K562 (cell line): ENCODE results near the gene CDC5L. TPM values are rescaled to one million over a fixed set of nuclear protein-coding genes. Genes with fewer than 3 reads are reported as not detected.

Experiments used
- BDP1 ChIP-seq: IDR thresholded peaks from 3 replicates; pipeline ENCODE4 v1.6.1; 2011; ENCODE audit not compliant: insufficient read length, insufficient read depth
- CBX3 ChIP-seq, 2 experiments: IDR thresholded peaks; 1 replicate in 1 of 2; 2 replicates in 1 of 2; pipeline ENCODE4 v1.6.1; 2012; ENCODE audit warnings: inconsistent platforms in 2 of 2, low read length in 2 of 2, borderline replicate concordance in 1 of 2, control low read depth in 1 of 2
- CC2D1A ChIP-seq: fragments of 450-650 bp; IDR thresholded peaks from 2 replicates; pipeline ENCODE4 v1.6.1; 2017; ENCODE audit warnings: mild to moderate bottlenecking
- EHMT2 ChIP-seq: fragments of 450-650 bp; IDR thresholded peaks from 2 replicates; pipeline ENCODE4 v1.6.1; 2018; ENCODE audit warnings: antibody characterized with exemption
- ETV6 ChIP-seq, 3 experiments: fragments of 150-350 bp in 1 of 3; sonication (generic) in 1 of 3; formaldehyde crosslinking in 1 of 3; IDR thresholded peaks; 2 replicates each; pipeline versions ENCODE4 v1.6.1 to v1.8.0; 2014 to 2022; ENCODE audit warnings: borderline replicate concordance in 2 of 3, low read depth in 2 of 3, antibody characterized with exemption in 1 of 3, low read length in 1 of 3, mild to moderate bottlenecking in 1 of 3, missing genetic modification reagents in 1 of 3
- ILK ChIP-seq: fragments of 450-650 bp; IDR thresholded peaks from 2 replicates; pipeline ENCODE4 v1.6.1; 2016; ENCODE audit warnings: missing genetic modification characterization, low read depth, mild to moderate bottlenecking, missing compliant biosample characterization, moderate library complexity, borderline replicate concordance
- MAZ ChIP-seq, 2 experiments: fragments of 450-650 bp in 1 of 2; sonication (generic) in 1 of 2; formaldehyde crosslinking; IDR thresholded peaks in 1 of 2; conservative IDR thresholded peaks in 1 of 2; 2 replicates each; pipeline versions ENCODE4 v1.4.0 to v1.5.0; 2020; ENCODE audit warnings: mild to moderate bottlenecking in 1 of 2, missing genetic modification reagents in 1 of 2
- NEUROD1 ChIP-seq: fragments of 150-350 bp; IDR thresholded peaks from 2 replicates; pipeline ENCODE4 v1.6.1; 2014; ENCODE audit warnings: borderline replicate concordance, low read length, low read depth; ENCODE audit not compliant: partially characterized antibody
- RB1 ChIP-seq: fragments of 450-650 bp; IDR thresholded peaks from 2 replicates; pipeline ENCODE4 v1.6.1; 2017; ENCODE audit warnings: low read depth, mild to moderate bottlenecking
- SAFB ChIP-seq: fragments of 200-400 bp; formaldehyde crosslinking; IDR thresholded peaks from 2 replicates; pipeline ENCODE4 v1.6.1; 2017; ENCODE audit warnings: low read depth, low read length, borderline replicate concordance
- ZBTB1 ChIP-seq: sonication (generic); formaldehyde crosslinking; IDR thresholded peaks from 2 replicates; pipeline ENCODE4 v1.8.1; 2023; ENCODE audit warnings: missing genetic modification reagents, low read depth, mild to moderate bottlenecking, borderline replicate concordance
- ZNF224 ChIP-seq: sonication (generic); formaldehyde crosslinking; IDR thresholded peaks from 2 replicates; pipeline ENCODE4 v1.8.0; 2022; ENCODE audit warnings: mild to moderate bottlenecking, missing genetic modification reagents
- ZNF41 ChIP-seq: fragments of 250-450 bp; sonication (Bioruptor Pico); conservative IDR thresholded peaks from 2 replicates; pipeline ENCODE4 v1.4.0; 2020; ENCODE audit warnings: mild to moderate bottlenecking
- polyA plus RNA-seq, 8 experiments: library from polyadenylated mRNA; depleted of rRNA in 4 of 8; stranded (reverse) in 5 of 8; unstranded in 3 of 8; fragments of >200 nt; fragmentation: Nextera tagmentation in 2 of 8; fragmentation: Illumina TruSeq in 1 of 8; extraction: Ambion mirVana in 2 of 8; extraction: Trizol in 1 of 8; gene quantifications; 2 replicates each; pipeline versions ENCODE4 v1.2.1 to v1.2.3, GENCODE V29; 2011 to 2014; ENCODE audit warnings: inconsistent platforms in 1 of 8, missing spikeins in 1 of 8
- total RNA-seq, 7 experiments: library from RNA; depleted of rRNA in 6 of 7; stranded (reverse); fragments of >200 nt in 6 of 7; fragmentation: Illumina TruSeq in 2 of 7; extraction: Trizol in 2 of 7; gene quantifications; 2 replicates each; pipeline versions ENCODE4 v1.2.1 to v1.2.3, GENCODE V29; 2011 to 2021; ENCODE audit warnings: low replicate concordance in 1 of 7
- TF ChIP-seq, protein P1 (sequence below): sonication (generic); formaldehyde crosslinking; IDR thresholded peaks from 2 replicates; pipeline ENCODE4 v1.5.0; 2020; ENCODE audit warnings: missing genetic modification reagents
- TF ChIP-seq, protein P2 (sequence below): IDR thresholded peaks from 2 replicates; pipeline ENCODE4 v1.6.1; 2011; ENCODE audit warnings: borderline replicate concordance, low read depth, mild to moderate bottlenecking, moderate library complexity, low read length; ENCODE audit not compliant: insufficient read depth, poor library complexity, severe bottlenecking
- TF ChIP-seq, protein P3 (sequence below), 2 experiments: fragments of 150-350 bp in 1 of 2; IDR thresholded peaks; 2 replicates each; pipeline ENCODE4 v1.6.1; 2012 to 2016; ENCODE audit warnings: low read depth in 2 of 2, low read length in 2 of 2, mild to moderate bottlenecking in 1 of 2, moderate library complexity in 1 of 2
- TF ChIP-seq, protein P4 (sequence below): fragments of 450-650 bp; formaldehyde crosslinking; IDR thresholded peaks from 2 replicates; pipeline ENCODE4 v1.4.0; 2020; ENCODE audit warnings: mild to moderate bottlenecking, moderate library complexity

The CDC5L gene
- total and polyA plus RNA-seq, 9 of the 15 experiments (the other 6 are each of a cell fraction or from before 2014, with no cell fraction given), result 22.3 to 44.2 (median 30.8) TPM

DNA sequence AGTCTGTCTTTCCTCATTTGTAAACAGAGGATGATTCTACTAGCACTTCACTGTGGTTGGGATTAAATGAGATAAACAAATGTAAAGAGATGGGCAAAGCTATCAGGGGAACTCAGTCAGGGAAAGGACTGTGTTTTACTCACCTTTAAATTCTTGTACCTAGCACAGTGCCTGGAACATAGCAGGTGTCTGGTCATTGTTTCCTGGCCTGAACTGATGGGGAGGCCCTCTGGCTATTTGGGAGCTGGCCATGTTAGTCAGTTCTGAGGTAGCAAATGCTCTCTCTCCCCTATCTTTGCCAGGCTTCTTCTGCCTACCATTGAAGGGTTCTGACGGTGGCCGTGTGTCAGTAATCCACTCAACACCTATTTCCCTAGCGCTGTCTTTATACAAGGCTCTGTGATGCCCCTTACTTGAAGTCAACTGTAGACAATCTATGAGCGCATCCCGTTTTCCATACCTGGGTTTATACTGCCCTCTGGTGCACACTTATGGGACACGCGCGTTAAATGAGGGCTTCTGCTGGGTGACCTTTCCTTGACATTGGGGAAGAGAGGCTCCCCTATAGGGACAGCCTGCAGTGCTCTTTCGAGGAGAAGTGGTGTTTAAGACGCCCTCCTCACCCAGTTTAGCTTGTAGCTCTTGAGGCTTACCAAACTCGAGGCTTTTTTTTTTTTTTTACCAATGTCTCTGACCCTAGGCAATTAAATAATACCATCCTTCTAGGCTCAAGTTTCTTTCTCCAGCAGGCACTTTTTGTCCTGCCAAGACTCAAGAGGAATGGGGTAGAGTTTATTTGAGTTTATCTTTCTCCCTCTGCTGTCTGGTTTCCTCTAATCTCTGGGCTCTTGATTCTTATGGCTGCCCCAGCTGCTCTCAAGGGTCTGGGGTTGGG lies 49.0 kb upstream of the CDC5L start (continued):
- TF ChIP-seq, protein P1, sequence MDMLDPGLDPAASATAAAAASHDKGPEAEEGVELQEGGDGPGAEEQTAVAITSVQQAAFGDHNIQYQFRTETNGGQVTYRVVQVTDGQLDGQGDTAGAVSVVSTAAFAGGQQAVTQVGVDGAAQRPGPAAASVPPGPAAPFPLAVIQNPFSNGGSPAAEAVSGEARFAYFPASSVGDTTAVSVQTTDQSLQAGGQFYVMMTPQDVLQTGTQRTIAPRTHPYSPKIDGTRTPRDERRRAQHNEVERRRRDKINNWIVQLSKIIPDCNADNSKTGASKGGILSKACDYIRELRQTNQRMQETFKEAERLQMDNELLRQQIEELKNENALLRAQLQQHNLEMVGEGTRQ (CRISPR knock-in tag), result no peak
- TF ChIP-seq, protein P2, sequence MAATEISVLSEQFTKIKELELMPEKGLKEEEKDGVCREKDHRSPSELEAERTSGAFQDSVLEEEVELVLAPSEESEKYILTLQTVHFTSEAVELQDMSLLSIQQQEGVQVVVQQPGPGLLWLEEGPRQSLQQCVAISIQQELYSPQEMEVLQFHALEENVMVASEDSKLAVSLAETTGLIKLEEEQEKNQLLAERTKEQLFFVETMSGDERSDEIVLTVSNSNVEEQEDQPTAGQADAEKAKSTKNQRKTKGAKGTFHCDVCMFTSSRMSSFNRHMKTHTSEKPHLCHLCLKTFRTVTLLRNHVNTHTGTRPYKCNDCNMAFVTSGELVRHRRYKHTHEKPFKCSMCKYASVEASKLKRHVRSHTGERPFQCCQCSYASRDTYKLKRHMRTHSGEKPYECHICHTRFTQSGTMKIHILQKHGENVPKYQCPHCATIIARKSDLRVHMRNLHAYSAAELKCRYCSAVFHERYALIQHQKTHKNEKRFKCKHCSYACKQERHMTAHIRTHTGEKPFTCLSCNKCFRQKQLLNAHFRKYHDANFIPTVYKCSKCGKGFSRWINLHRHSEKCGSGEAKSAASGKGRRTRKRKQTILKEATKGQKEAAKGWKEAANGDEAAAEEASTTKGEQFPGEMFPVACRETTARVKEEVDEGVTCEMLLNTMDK, result no peak
- TF ChIP-seq CBX3 (IDR thresholded peaks at IDR 0.05; ENCODE audit: borderline replicate concordance in 1 of 2, low read length in 2 of 2) (peak in 1 of 2 experiments; percentile 26; a peak in 1 of 3 replicates), SAFB (no peak), ILK (tag) (no peak), ETV6 (IDR thresholded peaks at IDR 0.05; ENCODE audit: borderline replicate concordance in 1 of 2, low read depth in 2 of 2, low read length in 1 of 2) (no peak), ETV6 (CRISPR knock-in tag; IDR thresholded peaks at IDR 0.05; ENCODE audit: borderline replicate concordance) (no peak), ZNF41 (CRISPR knock-in tag) (no peak), NEUROD1 (peak; percentile 56), RB1 (peak; percentile 62; the same call in 1 of the 2 replicates), EHMT2 (peak; percentile 46), CC2D1A (peak; percentile 71), ZNF224 (CRISPR knock-in tag) (no peak), ZBTB1 (CRISPR knock-in tag) (no peak), MAZ (CRISPR knock-in tag; conservative IDR thresholded peaks at IDR 0.05 in 1 of 2, IDR thresholded peaks at IDR 0.05 in 1 of 2) (peak in 1 of 2 experiments; percentile 37; a peak in 1 of 4 replicates), BDP1 (no peak)
- TF ChIP-seq, protein P3, sequence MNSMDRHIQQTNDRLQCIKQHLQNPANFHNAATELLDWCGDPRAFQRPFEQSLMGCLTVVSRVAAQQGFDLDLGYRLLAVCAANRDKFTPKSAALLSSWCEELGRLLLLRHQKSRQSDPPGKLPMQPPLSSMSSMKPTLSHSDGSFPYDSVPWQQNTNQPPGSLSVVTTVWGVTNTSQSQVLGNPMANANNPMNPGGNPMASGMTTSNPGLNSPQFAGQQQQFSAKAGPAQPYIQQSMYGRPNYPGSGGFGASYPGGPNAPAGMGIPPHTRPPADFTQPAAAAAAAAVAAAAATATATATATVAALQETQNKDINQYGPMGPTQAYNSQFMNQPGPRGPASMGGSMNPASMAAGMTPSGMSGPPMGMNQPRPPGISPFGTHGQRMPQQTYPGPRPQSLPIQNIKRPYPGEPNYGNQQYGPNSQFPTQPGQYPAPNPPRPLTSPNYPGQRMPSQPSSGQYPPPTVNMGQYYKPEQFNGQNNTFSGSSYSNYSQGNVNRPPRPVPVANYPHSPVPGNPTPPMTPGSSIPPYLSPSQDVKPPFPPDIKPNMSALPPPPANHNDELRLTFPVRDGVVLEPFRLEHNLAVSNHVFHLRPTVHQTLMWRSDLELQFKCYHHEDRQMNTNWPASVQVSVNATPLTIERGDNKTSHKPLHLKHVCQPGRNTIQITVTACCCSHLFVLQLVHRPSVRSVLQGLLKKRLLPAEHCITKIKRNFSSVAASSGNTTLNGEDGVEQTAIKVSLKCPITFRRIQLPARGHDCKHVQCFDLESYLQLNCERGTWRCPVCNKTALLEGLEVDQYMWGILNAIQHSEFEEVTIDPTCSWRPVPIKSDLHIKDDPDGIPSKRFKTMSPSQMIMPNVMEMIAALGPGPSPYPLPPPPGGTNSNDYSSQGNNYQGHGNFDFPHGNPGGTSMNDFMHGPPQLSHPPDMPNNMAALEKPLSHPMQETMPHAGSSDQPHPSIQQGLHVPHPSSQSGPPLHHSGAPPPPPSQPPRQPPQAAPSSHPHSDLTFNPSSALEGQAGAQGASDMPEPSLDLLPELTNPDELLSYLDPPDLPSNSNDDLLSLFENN (IDR thresholded peaks at IDR 0.05; ENCODE audit: low read depth in 2 of 2, low read length in 2 of 2), result peak in 1 of 2 experiments; percentile 47; a peak in 1 of 4 replicates
- TF ChIP-seq, protein P4, sequence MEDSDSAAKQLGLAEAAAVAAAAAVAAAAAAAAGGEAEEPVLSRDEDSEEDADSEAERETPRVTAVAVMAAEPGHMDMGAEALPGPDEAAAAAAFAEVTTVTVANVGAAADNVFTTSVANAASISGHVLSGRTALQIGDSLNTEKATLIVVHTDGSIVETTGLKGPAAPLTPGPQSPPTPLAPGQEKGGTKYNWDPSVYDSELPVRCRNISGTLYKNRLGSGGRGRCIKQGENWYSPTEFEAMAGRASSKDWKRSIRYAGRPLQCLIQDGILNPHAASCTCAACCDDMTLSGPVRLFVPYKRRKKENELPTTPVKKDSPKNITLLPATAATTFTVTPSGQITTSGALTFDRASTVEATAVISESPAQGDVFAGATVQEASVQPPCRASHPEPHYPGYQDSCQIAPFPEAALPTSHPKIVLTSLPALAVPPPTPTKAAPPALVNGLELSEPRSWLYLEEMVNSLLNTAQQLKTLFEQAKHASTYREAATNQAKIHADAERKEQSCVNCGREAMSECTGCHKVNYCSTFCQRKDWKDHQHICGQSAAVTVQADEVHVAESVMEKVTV, result peak; percentile 92
